Right kidney (tissue), 1 donor: Measurements from ENCODE around the gene PEAK1.

ENCODE experiments used
- DNase-seq: peaks from one replicate; pipeline ENCODE4 v3.0.0-alpha.2; 2016

Gene PEAK1

DNA sequence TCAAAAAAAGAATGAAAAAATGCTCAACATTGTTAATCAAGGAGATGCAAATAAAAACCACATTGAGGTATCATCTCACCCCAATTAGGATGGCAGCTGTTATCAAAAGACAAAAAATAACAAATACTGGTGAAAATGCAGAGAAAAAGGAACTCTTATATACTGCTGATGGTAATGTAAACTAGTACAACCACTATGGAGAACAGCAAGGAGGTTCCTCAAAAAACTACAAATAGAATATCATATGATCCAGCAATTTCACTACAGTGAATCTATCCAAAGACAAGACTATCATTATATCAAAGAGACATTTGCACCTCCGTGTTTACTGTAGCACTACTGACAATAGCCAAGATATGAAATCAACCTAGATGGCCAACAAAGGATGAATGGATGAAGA, 58.4 kb downstream of the PEAK1 start:
- DNase-seq: no peak

DNA sequence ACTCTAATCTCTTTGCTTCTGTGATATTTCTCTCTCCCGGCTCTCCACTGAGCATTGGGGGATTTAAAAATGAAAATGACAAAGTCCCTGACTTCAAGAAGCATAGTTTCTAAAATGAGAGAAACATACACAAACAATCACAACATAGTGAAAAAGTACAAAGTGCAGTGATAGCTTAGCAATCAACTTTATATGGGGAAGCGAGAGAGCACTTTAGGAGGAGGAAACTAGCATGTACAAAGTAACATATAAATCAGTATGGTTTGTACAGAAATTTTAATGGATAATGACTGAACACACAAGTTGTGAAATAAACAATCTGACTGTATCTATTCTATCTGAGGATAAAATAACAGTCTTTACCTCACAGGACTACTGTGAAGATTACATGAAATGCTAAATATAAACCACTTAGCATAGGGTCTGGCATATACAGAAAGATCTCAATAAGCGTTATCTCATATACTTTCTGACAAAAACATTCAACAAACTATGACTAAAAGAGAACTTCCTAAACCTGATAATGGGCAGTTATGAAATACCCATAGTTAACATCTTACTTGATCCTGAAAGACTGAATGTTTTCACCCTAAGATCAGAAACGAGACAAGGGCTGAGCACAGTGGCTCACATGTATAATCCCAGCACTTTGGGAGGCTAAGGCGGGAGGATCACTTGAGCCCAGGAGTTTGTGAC, 61.2 kb downstream of the PEAK1 start:
- DNase-seq: no peak

DNA sequence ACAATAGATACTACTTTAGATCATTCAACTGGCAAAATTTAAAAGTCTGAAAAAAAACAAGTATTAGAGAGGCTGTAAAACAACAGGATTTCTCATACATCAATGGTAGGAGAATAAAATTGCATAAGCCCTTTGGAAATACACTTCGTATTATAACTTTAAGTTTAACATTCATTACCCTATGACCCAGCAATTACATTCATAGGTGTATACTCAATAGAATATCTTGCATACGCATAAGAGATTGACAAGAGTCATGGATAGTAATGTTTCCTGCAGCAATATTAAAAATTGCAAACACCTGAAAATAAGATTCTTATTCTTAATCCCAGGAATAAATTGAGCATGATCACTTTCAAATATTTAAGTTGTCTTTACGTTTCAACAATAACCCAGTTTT, 63.6 kb downstream of the PEAK1 start:
- no peak for DNase-seq

DNA sequence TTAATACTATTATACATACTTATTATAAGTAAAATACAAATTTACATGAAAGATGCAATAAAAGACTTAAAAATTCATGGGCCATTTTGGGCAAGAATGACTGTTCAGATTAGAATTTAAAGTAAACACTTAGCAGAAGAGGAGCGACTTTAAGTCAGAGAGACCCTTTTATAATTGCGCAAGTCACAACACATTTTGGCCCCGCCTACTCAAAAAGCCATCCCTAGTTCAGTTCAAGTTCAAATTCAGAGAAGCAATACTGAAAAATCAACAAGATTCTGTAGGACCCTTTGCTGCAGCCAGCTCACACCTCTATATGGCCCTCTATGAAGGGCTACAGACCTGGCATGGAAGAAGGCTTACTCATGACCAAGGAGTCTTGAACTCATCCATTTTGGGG, 64.6 kb downstream of the PEAK1 start:
- DNase-seq: no peak

DNA sequence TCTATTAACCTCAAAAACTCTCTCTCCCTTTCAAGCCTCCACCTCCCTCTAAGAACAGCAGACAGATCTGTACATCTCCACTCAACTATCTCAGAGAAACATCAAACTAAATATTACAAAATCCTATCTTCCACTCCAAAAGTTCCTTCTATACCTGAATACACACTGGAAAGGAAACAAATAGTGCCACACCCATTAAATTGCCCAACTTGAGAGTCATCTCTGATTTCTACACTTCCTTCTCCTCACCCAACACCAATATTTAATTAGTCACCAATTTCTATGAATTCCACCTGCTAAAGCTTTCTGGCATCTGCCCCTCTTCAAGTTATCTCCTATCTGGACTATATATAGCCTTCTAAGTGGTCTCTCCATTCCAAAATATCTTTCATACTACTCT, 65.8 kb downstream of the PEAK1 start:
- no peak for DNase-seq

DNA sequence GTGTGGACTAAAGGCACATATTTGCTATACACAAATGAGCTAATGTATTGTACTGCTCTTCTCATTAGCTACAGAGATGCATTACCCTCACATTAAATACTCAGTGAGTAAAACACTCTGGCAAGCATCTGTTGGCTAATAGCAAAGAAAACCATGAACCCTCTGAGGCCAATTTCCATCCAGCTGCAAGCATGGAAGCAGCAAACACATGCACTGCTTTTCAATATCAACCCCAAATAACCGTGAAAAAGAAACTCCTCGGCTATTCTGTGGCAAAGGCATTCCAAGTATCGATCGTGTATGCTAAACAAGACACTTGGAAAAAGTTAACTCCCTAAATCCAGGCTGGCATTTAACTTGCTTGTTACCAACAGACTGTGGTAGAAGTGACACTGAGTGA, 67.0 kb downstream of the PEAK1 start:
- no peak for DNase-seq

DNA sequence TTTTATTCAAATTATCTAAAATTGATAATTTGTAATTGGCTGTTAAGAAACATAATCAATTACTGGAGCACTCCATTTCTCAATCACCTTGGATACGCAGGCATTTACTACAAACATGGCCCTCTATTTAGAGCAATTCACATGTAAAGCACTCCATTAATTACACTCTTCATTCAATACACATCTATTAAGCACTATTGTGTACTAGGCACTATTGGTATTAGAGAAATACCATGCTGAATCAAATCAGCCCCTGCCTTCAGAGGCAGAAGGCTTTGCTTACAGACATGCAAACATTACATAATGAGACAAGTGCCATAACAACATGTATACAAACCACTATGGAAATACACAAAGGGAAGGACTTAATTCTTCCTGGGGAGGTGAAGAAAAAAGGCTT, 69.1 kb downstream of the PEAK1 start:
- no peak for DNase-seq

DNA sequence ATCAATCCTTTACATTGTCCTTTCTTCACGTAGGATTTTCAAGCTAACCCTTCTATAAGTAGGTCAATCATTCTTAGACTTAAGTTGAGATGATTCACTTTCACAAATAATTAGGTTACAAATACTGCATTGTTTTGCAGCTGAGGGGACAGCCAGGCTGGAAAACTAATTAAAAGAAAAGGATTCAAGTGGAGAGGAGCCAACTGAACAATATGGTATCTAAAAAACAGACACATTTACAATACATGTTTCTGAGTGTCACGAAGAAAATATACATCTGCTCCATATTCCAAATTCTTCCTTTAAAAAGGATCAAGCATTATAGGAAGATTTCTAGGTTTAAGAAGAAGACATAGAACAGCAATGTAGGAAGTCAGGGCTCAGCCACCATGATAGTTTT, 70.2 kb downstream of the PEAK1 start:
- no peak for DNase-seq

DNA sequence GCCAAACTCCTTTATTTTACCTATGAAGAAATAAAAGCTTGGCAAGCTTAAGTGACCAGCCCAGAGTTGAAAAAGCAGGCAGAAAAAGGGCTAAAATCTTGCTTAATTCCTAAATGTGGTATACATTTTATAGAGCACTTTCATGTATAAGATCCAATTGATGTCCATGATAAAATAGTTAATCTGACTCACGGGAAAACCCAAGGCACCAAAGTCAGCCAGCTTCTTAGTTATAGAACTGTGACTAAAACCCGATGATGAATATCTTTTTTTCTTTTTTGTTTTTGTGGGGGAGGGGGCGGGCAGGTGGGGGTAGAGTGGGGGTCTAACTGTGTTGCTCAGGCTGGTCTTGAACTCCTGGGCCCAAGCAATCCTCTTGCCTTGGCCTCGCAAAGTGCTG, 71.4 kb downstream of the PEAK1 start:
- DNase-seq: no peak

DNA sequence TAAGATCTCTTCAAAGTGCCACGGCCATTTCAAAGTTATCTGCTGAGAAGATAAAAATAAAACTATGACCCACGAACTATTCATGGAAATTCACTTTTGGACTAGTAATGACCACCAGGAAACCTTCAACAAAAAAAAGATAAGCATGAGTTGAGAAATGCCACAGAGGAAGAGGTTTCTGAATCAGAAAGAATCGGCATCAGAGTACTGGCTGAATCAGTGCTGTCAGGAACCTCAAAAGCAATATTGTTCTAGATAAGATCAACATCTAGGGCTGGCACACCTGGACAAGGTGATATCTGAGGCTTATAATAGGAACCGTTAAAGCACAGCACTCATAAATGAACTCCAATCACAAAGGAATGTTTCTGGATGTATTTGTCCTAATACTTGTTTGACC, 72.7 kb downstream of the PEAK1 start:
- DNase-seq: no peak

DNA sequence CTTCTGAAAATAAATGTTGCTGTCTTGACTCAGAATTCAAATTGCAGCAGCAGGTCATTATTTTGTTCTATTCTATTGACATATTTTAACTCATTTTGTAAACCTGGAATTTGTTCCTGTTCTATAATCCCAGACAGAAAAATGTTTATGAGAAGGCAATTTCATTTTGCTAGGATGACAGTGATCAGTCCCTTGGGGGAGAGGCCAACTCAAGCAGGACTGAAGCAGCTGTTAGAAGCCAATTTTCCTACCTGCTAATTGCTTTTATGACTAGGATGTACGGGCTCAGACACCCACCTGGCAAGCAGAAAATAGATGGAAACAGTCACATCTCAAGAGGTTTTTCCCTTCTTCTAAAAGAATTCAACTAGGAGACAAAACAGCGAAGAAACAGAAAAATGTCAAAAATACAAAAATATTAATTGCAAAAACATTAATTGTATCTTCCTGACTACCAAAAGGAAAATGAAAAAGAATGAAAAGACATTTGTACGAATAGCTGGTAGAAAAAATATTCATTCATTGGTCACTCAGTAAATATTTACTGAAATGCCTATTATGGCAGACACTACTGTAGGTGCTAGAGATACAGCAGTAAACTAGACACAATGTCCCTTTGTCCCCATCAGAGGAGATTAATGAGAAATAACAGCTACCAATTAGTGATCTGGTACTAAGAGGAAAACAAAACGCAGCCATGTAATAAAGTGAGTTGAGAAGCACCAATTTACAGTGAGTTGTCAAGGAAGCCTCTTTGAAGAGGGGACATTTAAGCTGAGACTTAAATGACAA, 73.5 kb downstream of the PEAK1 start:
- no peak for DNase-seq

DNA sequence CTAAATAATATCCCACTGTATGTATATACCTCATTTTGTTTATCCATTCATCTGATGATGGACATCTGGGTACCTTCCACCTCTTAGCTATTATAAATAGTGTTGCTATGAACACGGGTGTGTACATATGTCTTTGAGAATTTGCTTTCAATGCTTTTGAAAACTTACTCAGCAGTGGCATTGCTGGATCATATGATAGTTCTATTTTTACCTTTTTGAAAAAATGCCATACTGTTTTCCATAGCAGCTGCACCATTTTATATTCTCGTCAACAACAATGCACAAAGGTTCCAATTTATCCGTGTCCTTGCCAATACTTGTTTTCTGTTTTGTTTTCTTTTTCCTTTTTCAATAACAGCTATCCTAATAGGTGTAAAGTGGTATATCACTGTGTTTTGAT, 77.1 kb downstream of the PEAK1 start:
- DNase-seq: no peak

DNA sequence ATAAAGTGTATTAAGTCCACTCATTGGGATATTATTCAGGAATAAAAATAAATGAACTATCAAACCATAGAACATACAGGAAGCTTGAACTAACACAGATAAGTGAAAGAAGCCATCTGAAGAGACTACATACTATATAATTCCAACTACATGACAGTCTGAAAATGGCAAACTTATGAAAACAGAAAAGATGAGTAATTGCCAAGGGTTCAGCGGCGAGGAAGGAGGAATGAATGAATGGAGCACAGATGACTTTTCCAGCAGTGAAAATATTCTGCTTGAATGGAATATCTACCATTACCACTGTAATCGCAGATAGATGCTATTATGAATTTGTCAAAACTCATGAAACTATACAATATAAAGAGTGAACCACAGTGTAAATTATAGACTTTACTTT, 79.7 kb downstream of the PEAK1 start:
- DNase-seq: no peak

DNA sequence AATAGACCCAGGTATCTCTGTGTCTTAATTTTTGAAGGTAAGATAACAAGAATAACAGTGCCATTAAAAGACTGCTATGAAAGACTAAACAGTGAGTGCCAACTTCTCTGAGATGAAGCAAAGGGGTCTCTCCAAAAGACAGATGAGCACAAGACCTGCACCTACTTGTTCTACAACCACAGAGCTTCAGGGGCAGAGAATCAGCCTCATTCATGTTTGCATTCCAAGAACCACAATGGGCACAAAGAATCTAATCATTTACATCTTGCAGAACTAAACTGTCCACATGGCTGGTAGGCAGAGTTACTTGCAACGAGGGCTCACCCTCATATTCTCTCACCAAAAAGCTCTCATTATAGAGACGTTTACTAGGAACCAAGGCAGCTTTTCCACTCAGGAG, 83.9 kb downstream of the PEAK1 start:
- DNase-seq: no peak

DNA sequence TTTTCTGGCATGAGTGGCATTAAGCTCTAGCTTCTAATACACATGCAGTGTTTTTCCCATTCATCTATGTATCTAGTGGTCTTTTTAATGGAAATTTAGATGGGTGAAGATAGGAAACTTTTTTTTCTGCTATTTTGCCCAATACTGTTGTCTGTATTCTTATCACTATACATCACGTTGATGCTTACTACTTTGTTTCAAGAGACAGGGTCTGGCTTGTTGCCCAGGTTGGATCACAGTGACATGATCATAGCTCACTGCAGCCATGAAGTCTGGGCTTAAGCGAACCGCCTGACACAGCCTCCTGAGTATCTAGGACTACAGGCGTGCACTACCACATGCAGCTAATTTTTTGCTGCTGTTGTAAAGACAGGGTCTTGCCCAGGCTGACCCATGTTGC, 84.6 kb downstream of the PEAK1 start:
- no peak for DNase-seq

DNA sequence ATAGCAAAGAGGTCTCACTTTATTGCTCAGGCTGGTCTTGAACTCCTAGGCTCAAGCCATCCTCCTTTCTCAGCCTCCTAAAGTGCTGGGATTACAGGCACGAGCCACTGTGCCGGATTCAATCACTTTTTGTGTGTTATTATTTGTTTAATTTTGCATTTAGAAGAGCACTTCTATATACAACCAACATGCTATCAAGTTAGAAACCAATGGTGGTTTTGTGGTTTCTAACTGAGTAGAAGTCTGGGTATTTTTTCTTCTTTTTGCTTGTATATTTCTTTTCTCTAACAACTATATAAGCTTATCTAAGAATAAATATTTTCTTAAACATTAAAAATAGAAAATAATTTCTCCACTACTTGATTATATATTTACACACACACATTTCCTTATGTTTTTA, 86.7 kb downstream of the PEAK1 start:
- DNase-seq: no peak

DNA sequence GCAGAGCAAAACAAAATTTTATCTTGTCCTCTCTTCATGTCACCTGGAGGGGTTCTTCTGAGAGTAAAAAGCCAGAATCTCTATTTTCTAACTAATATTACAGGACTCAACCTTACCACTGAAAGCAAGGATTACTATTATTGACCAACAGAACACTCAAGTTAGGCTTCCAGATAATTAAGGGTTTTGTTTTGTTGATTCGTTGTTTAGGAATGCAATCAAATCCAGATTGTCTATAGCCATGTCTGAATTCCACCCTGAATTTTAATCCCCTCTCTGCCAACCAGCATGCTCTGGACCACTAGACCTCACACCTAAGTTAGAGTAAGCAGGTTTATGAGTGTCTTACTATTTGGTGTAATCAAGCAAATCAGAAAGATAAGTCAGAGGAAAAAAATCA, 90.7 kb downstream of the PEAK1 start:
- no peak for DNase-seq

DNA sequence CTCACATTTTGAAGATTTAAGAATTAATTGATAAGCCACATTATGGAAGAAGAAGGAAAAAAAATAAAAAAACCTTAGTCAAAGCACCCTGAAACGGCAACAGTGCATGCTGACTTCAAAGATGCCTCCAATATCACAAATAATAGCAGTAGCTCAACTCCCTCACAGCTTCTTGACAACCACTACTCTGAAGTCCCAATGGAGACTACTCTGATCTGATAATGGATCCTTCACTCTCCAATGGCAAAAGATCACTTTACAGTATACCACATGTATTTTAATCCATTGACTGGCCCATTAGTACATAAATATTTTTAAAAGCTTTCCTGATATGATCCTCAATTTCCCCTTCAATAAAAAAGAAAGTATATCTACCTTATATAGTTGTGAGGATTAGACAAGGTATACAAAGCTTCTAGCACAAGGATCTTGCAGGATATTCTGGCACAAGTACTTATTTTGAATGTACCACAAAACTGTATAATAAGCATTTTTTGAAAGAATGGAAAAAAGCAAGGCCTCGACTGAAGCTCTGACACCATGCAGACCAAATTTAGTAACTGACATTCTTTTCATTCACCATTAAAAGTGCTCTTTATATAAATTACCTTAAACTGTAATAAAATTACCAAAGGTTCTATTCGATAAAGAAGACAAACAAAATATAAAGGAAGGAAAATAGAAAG, 91.9 kb downstream of the PEAK1 start:
- DNase-seq: no peak

DNA sequence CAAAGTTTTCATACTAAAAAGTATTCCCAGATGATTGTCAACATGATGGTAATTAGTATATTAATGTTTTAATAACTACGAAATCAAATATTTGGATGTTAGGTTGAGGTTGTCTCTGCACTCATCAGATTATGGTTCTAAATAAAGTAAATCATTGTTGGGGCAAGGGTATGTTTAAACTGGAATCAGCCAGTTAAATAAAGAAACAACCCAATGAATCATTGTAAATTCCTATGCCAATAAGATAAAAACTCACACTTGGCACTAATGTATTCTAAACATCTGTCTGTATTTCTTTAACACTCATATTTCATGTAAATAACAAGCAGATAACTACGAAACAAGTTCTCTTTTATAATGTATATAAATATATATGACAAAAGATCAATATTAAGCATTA, 92.7 kb downstream of the PEAK1 start:
- DNase-seq: no peak

DNA sequence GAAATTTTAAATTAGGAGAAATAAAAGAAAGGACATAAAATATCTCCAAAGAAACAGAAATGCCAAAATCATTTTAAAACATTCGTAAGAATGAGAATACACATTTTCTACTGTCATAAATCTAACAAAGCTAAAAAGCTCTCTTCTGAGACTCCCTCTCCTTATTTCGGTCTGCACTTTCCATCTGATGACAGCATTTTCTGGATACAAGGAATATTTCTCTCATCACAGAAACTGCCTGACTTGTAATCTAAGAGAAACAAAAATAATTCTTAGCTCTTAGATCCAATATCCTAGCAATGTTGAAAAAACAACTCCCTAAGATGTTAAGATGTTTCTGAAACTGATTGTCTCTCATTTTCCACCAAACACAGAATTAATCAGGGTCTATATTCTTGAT, 93.5 kb downstream of the PEAK1 start:
- no peak for DNase-seq

DNA sequence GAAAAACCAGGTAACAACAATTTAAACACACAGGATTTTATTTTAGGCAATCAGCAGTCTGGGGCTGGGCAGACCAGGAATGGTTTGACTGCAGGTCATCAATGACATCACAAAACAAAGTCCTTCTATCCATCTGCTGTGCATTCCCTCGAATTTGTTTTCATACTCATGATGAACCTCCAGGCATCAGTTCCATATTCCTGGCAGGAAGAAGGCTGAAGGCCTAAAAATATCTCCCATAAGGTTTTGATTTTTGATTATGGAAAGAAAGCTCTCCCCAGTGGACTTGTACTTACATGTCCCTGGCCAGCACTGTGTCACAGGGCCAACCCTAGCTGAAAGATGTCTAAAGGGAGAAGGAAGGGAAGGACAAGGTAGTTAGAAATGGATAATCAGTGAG, 107.4 kb downstream of the PEAK1 start:
- DNase-seq: no peak

DNA sequence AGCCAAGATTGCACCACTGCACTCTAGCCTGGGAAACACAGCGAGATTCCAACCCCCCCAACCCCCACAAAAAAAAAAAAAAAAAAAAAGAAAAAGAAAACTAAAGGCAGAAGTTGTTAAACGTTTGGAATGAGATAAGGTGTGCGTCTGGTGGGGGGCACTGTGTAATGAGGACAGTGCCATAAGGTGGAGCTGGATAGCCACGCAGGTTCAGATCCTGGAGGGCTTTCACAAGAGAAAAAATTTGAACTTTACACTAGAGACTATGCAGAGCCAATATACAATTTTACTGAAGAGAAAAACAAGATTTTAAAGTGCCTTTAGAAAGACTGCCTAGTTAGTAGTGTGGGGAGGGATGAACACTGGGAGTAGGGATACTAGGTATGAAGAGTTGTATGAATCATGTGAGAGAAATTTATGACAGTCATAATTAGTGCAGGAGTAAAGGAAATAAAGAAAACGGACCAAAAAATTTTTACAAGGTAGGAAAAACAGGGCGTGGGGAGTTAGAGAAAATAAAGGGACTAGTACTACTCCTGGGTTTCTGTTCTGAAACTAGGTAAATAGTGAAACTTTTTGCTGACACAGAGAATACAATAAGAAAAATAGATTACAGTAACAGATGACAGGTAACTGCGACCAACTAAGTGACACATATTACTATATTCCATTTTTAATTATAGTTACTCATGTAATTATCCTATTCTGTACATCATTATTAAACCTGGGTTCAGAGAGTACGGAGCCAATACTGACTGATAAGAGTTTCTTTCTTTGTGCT, 108.1 kb downstream of the PEAK1 start:
- no peak for DNase-seq

DNA sequence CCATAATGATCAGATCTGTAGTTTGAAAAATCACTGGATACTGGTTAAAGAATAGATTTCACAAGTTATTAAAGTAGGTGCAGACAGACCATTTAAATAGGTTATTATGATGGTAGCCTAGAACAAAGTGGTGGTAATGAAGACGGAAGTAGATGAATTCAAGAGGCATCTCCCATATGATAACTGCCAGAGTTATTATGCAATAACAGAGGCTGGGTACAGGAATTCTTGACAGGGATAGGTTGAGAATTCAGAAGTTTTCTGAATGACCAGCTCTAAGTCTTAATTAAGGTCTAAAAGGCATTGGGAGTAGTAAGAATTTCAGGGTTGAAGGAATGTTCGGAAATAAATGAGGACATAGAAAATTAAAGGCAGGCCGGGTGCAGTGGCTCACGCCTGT, 108.9 kb downstream of the PEAK1 start:
- no peak for DNase-seq
